BJ (cell line): ENCODE results near the gene DENND4C. TPM values are rescaled to one million over a fixed set of nuclear protein-coding genes. Genes with fewer than 3 reads are reported as not detected.
"Not testable (repeated sequence)": the region's sequence is repeated elsewhere in the genome, so short reads cannot be mapped to it uniquely, and the experiment has no call there.

Source experiments
- CTCF ChIA-PET: fragments of 350-600 bp; formaldehyde crosslinking; extraction: SDS; loops from one replicate; lab custom pipeline; 2021; ENCODE audit warnings: antibody characterized with exemption, inconsistent platforms; lab: Yijun Ruan, JAX
- POLR2A ChIA-PET: fragments of 300-600 bp; sonication (Branson Sonifier 250); formaldehyde crosslinking; extraction: SDS; loops from one replicate; lab custom pipeline; 2021; ENCODE audit warnings: antibody characterized with exemption; lab: Charles Lee
- DNase-seq: peaks from one replicate; pipeline ENCODE4 v3.0.0-alpha.2; 2011; ENCODE audit warnings: low read depth
- H3K27me3 ChIP-seq: 2 replicates; pipeline ENCODE4 v1.6.0; 2011; ENCODE audit warnings: low read length; ENCODE audit not compliant: control insufficient read depth, insufficient read depth
- H3K36me3 ChIP-seq: 2 replicates; pipeline ENCODE4 v1.5.1; 2011; ENCODE audit warnings: low read length; ENCODE audit not compliant: control insufficient read depth, insufficient read depth
- H3K4me3 ChIP-seq: 2 replicates; pipeline ENCODE4 v1.5.1; 2011; ENCODE audit warnings: low read depth, mild to moderate bottlenecking, control low read depth, low read length
- CTCF ChIP-seq: IDR thresholded peaks from 2 replicates; pipeline ENCODE4 v1.5.1; 2011; ENCODE audit warnings: low read depth, mild to moderate bottlenecking, control low read depth, inconsistent platforms, low read length, moderate library complexity; ENCODE audit not compliant: insufficient read depth
- polyA plus RNA-seq: library from polyadenylated mRNA; depleted of rRNA; stranded (reverse); fragments of >200 nt; gene quantifications from 2 replicates; pipeline ENCODE4 v1.2.3, GENCODE V29; 2011

DENND4C gene
- polyA plus RNA-seq, 1 experiment = 12.2 TPM

DNA sequence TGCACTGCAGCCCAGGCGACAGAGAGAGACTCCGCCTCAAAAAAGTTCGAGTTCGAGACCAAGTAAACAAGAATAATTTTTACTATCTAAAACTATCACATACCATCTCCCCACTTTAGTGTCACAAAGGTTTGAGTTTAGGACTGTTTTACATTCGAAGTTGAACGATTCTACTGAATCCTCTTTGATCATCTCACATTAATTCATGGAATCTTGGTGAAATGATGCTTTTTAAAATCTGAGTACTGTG lies 150.3 kb downstream of the DENND4C start:
- no peaks in the 10 kb centered on the region for H3K27me3 ChIP-seq
- peak overlapping the region; percentile 54 for H3K4me3 ChIP-seq
- ChIA-PET POLR2A (interaction anchor here (0.6 kb wide), 1 partner anchor 73 kb away, joined by 3 read pairs; no protein-coding TSS in a partner anchor), CTCF (interaction anchor here (1.5 kb wide), 1 partner anchor 14 kb away, joined by 4 read pairs; no protein-coding TSS in a partner anchor)
- DNase-seq = no peak
- peaks cover 8% of the 10 kb centered on the region for H3K36me3 ChIP-seq
- TF ChIP-seq CTCF = no peak

GRCh38 chr9:19381656-19382055 lies 151.2 kb downstream of the DENND4C start:
- no peak overlapping the region for H3K4me3 ChIP-seq
- ChIA-PET CTCF (interaction anchor here (0.6 kb wide), 1 partner anchor 15 kb away, joined by 3 read pairs; no protein-coding TSS in a partner anchor), POLR2A (no interaction called here)
- DNase-seq = no peak
- H3K36me3 ChIP-seq = peaks cover 8% of the 10 kb centered on the region
- H3K27me3 ChIP-seq = no peaks in the 10 kb centered on the region
- TF ChIP-seq CTCF = no peak

DNA sequence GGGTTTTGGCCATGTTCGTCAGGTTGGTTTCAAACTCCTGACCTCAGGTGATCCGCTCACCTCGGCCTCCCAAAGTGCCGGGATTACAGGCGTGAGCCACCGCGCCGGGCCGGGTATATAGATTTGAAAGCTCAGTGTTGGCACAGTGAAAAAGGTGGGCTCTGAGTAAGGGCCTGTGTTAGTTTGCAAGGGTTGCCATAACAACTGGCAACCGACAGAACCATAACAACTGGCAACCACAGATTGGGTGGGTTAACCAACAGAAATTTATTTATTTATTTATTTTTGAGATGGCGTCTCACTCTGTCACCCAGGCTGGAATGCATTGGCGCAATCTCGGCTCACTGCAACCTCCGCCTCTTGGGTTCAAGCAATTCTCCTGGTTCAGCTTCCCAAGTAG lies 154.7 kb downstream of the DENND4C start:
- H3K27me3 ChIP-seq, POLR2A ChIA-PET, DNase-seq, H3K36me3 ChIP-seq, H3K4me3 ChIP-seq, CTCF ChIA-PET: not testable (repeated sequence)

GRCh38 chr9:19385786-19386501 lies 155.5 kb downstream of the DENND4C start:
- Histone ChIP-seq H3K4me3 (no peak overlapping the region), H3K27me3 (no peaks in the 10 kb centered on the region), H3K36me3 (no peaks in the 10 kb centered on the region)
- CTCF ChIA-PET = no interaction called here
- no peak for DNase-seq
- no peak for TF ChIP-seq CTCF
- POLR2A ChIA-PET = no interaction called here

DNA sequence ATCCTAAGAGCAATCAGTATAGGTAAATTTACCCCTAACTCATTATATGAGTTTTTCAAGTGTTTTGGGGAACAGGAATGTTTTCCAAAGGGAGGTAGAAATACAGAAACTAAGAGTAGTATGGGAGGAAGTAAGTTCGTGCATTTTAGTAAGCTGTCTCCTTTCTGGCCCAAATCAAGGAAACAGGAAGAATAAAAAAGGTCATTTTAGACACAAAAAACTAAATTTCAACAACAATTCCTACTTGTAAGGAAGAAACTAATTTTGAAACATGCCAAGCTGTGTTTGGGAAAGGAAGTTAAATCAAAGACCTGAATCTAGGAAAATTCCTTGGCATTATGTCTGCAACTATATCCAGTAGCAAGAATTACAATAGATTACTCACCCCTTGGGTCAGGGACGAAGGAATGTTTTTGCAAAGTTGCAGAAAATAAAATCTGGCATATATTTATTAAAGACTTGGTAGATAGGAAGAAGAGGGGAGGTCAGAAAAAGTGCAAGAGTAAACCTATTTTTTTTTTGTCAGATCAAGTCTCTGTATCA lies 156.1 kb downstream of the DENND4C start:
- H3K27me3 ChIP-seq = no peaks in the 10 kb centered on the region
- TF ChIP-seq CTCF = no peak
- no peaks in the 10 kb centered on the region for H3K36me3 ChIP-seq
- no peak overlapping the region for H3K4me3 ChIP-seq
- DNase-seq = no peak
- ChIA-PET POLR2A (no interaction called here), CTCF (no interaction called here)

DNA sequence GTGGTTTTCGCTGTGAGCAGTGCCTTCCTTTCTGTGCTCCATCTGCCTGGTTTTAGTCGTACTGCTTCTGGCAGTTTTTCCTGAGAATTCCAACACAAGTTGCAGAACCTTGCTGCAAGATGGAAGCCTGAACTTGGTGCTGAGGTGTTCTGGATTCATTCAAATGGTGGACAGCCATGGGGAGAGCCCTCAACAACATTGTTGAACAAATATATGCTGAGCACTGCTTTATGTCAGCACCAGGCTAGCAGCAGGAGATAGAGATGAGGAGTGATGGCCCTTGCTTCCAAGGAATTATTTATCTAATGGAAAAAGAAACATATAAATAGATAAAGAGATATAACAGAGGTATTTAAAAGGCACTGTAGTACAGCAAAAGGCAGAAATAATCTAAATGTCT lies 156.8 kb downstream of the DENND4C start:
- ChIA-PET POLR2A (no interaction called here), CTCF (no interaction called here)
- DNase-seq = no peak
- no peaks in the 10 kb centered on the region for H3K27me3 ChIP-seq
- no peak overlapping the region for H3K4me3 ChIP-seq
- TF ChIP-seq CTCF = no peak
- no peaks in the 10 kb centered on the region for H3K36me3 ChIP-seq

- H3K27me3 ChIP-seq, H3K36me3 ChIP-seq, H3K4me3 ChIP-seq, DNase-seq, CTCF ChIA-PET: not testable (repeated sequence)
- POLR2A ChIA-PET = interaction anchor here (0.5 kb wide), 1 partner anchor 15 kb away, joined by 9 read pairs; no protein-coding TSS in a partner anchor
Measured at GRCh38 chr9:19389539-19389938, 159.0 kb downstream of the DENND4C start.
